GM12878 (cell line): ENCODE measurements around the gene SIM2.

Experiments used
- ASH2L ChIP-seq: fragments of 300-600, 200-600 bp; sonication (generic); IDR thresholded peaks from 2 replicates; pipeline ENCODE4 v1.6.1; 2017; ENCODE audit warnings: low read depth, mild to moderate bottlenecking, borderline replicate concordance
- ATF7 ChIP-seq: fragments of 450-650 bp; IDR thresholded peaks from 2 replicates; pipeline ENCODE4 v1.6.1; 2016; ENCODE audit warnings: low read depth, mild to moderate bottlenecking
- CEBPB ChIP-seq, 2 experiments: fragments of 150-350 bp in 1 of 2; IDR thresholded peaks; 2 replicates each; pipeline ENCODE4 v1.6.1; 2012 to 2014; ENCODE audit warnings: low read depth in 2 of 2, low read length in 2 of 2, borderline replicate concordance in 1 of 2, inconsistent platforms in 1 of 2
- CREB1 ChIP-seq: IDR thresholded peaks from 2 replicates; pipeline ENCODE4 v1.6.1; 2012; ENCODE audit warnings: low read depth, mild to moderate bottlenecking, inconsistent platforms
- EP300 ChIP-seq, 2 experiments: fragments of 150-350 bp in 1 of 2; IDR thresholded peaks; 2 replicates each; pipeline ENCODE4 v1.6.1; 2011 to 2012; ENCODE audit warnings: low read depth in 2 of 2, low read length in 2 of 2, borderline replicate concordance in 1 of 2, improper control_type of control experiment in 1 of 2, inconsistent platforms in 1 of 2; ENCODE audit not compliant: control insufficient read depth in 1 of 2
- MEF2A ChIP-seq: IDR thresholded peaks from 2 replicates; pipeline ENCODE4 v1.6.1; 2011; ENCODE audit warnings: low read depth, mild to moderate bottlenecking, low read length, moderate library complexity; ENCODE audit not compliant: insufficient read depth
- POLR2AphosphoS2 ChIP-seq: IDR thresholded peaks from 2 replicates; pipeline ENCODE4 v1.6.1; 2011; ENCODE audit warnings: low read depth, mild to moderate bottlenecking, low read length, improper control_type of control experiment, moderate library complexity
- RCOR1 ChIP-seq: conservative IDR thresholded peaks from 2 replicates; pipeline ENCODE4 v1.6.1; 2012; ENCODE audit warnings: low read depth, low read length, improper control_type of control experiment
- RELA ChIP-seq: fragments of 450-650 bp; IDR thresholded peaks from 2 replicates; pipeline ENCODE4 v1.8.0; 2014; ENCODE audit warnings: borderline replicate concordance; ENCODE audit not compliant: partially characterized antibody
- TARDBP ChIP-seq: IDR thresholded peaks from 2 replicates; pipeline ENCODE4 v1.6.1; 2016; ENCODE audit warnings: borderline replicate concordance
- TCF12 ChIP-seq: IDR thresholded peaks from 2 replicates; pipeline ENCODE4 v1.6.1; 2011; ENCODE audit warnings: low read depth, mild to moderate bottlenecking, low read length
- ZNF592 ChIP-seq: fragments of 450-650 bp; IDR thresholded peaks from 2 replicates; pipeline ENCODE4 v1.6.1; 2017; ENCODE audit warnings: mild to moderate bottlenecking, moderate library complexity
- TF ChIP-seq, protein P1 (sequence below), 3 experiments: IDR thresholded peaks in 2 of 3; conservative IDR thresholded peaks in 1 of 3; 2 replicates each; pipeline ENCODE4 v1.5.1; 2011; ENCODE audit warnings: low read depth in 3 of 3, low read length in 3 of 3, mild to moderate bottlenecking in 3 of 3, control low read depth in 2 of 3, moderate library complexity in 2 of 3, inconsistent platforms in 1 of 3, mixed read lengths in 1 of 3; ENCODE audit not compliant: control insufficient read depth in 2 of 3, insufficient read depth in 1 of 3; ENCODE audit errors: extremely low read depth in 1 of 3
- TF ChIP-seq, protein P2 (sequence below): fragments of 450-650 bp; IDR thresholded peaks from 2 replicates; pipeline ENCODE4 v1.6.1; 2016; ENCODE audit warnings: mild to moderate bottlenecking, moderate library complexity, borderline replicate concordance

DNA sequence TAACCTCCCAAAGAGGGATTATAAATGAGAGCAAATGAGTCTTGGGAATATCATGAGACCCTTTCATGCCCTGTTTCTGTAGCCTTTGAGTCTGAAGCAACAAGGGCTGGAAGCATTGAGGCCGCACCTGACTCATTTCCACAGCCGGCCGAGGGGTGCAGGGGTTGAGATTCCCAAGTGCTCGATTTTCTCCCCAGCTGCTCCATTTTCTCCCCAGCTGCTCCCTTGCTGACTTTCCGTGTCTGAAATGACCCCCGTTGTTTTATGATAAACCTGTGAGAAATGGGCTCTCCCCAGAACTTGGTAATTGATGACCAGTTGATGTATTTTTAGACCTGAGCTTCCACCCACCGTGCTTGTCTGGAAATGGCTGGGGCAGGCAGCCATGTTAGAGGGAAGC is 22.9 kb downstream of the SIM2 start:
- TF ChIP-seq RELA = no peak
- TF ChIP-seq EP300 (IDR thresholded peaks at IDR 0.05; ENCODE audit: borderline replicate concordance in 1 of 2, control insufficient read depth in 1 of 2, low read depth in 2 of 2, low read length in 2 of 2) = no peak
- TF ChIP-seq, protein P1, sequence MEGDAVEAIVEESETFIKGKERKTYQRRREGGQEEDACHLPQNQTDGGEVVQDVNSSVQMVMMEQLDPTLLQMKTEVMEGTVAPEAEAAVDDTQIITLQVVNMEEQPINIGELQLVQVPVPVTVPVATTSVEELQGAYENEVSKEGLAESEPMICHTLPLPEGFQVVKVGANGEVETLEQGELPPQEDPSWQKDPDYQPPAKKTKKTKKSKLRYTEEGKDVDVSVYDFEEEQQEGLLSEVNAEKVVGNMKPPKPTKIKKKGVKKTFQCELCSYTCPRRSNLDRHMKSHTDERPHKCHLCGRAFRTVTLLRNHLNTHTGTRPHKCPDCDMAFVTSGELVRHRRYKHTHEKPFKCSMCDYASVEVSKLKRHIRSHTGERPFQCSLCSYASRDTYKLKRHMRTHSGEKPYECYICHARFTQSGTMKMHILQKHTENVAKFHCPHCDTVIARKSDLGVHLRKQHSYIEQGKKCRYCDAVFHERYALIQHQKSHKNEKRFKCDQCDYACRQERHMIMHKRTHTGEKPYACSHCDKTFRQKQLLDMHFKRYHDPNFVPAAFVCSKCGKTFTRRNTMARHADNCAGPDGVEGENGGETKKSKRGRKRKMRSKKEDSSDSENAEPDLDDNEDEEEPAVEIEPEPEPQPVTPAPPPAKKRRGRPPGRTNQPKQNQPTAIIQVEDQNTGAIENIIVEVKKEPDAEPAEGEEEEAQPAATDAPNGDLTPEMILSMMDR (IDR thresholded peaks at IDR 0.05 in 2 of 3, conservative IDR thresholded peaks at IDR 0.05 in 1 of 3; ENCODE audit: control insufficient read depth in 2 of 3, extremely low read depth in 1 of 3, insufficient read depth in 1 of 3, low read depth in 3 of 3, low read length in 3 of 3) = no peak
- no peak for TF ChIP-seq MEF2A
- TF ChIP-seq, protein P2, sequence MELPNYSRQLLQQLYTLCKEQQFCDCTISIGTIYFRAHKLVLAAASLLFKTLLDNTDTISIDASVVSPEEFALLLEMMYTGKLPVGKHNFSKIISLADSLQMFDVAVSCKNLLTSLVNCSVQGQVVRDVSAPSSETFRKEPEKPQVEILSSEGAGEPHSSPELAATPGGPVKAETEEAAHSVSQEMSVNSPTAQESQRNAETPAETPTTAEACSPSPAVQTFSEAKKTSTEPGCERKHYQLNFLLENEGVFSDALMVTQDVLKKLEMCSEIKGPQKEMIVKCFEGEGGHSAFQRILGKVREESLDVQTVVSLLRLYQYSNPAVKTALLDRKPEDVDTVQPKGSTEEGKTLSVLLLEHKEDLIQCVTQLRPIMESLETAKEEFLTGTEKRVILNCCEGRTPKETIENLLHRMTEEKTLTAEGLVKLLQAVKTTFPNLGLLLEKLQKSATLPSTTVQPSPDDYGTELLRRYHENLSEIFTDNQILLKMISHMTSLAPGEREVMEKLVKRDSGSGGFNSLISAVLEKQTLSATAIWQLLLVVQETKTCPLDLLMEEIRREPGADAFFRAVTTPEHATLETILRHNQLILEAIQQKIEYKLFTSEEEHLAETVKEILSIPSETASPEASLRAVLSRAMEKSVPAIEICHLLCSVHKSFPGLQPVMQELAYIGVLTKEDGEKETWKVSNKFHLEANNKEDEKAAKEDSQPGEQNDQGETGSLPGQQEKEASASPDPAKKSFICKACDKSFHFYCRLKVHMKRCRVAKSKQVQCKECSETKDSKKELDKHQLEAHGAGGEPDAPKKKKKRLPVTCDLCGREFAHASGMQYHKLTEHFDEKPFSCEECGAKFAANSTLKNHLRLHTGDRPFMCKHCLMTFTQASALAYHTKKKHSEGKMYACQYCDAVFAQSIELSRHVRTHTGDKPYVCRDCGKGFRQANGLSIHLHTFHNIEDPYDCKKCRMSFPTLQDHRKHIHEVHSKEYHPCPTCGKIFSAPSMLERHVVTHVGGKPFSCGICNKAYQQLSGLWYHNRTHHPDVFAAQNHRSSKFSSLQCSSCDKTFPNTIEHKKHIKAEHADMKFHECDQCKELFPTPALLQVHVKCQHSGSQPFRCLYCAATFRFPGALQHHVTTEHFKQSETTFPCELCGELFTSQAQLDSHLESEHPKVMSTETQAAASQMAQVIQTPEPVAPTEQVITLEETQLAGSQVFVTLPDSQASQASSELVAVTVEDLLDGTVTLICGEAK = no peak
- TF ChIP-seq CEBPB (IDR thresholded peaks at IDR 0.05; ENCODE audit: borderline replicate concordance in 1 of 2, low read depth in 2 of 2, low read length in 2 of 2) = no peak
- no peak for TF ChIP-seq RCOR1
- no peak for TF ChIP-seq CREB1
- TF ChIP-seq TCF12 = no peak
- no peak for TF ChIP-seq ATF7
- TF ChIP-seq TARDBP = no peak
- TF ChIP-seq POLR2AphosphoS2 = no peak
- no peak for TF ChIP-seq ZNF592
- no peak for TF ChIP-seq ASH2L
